HG03135 (cell line): ENCODE data around the gene LIMS2.

ENCODE experiments used
- ATAC-seq: cut with Tn5 transposase; IDR thresholded peaks from one replicate; pipeline ENCODE4 v1.9.1; 2021; ENCODE audit warnings: mild to moderate bottlenecking, moderate library complexity; ENCODE audit not compliant: unreplicated experiment

LIMS2 gene

GRCh38 chr2:127675331-127676261 lies at the start of gene LIMS2:
LIMS2 (minus strand) TSS chr2:127675530; CDS start chr2:127675024, 506 bp downstream.
- ATAC-seq: no peak

DNA sequence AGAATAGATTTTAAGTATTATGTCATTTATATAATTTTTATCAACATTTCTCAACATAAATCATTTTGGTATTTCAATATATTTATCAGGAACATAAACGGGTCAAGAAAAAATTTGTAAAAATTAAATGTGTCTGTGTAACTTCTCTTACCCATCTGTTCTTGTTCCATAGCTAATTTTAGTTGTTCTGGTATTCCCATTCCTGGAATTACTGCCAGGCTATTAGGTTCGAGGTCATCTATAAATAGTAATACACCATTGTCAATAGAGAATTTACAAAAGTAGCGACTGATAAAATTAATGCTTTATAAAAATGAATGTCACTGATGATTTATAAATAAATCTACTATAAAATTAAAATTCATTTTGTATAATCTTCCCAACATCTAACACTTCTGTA lies 47.5 kb upstream of the LIMS2 start:
- no peak for ATAC-seq

DNA sequence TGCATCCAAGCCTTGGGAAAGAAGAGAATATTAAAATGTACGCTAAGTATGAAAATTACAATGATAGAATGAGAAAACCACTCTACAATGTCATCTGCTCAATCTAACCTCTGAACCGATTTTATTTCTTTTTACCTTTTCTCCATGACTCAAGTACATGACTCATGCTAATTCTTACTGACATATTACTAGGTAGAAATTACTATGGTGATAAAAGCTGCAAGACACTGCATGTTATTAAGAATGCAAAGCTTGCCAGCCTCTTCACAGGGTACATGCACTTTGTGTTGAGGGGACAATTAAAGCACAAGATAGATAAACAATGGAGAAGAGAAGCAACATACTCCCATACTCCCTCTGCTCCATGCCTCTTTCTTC lies 46.6 kb upstream of the LIMS2 start:
- no peak for ATAC-seq

DNA sequence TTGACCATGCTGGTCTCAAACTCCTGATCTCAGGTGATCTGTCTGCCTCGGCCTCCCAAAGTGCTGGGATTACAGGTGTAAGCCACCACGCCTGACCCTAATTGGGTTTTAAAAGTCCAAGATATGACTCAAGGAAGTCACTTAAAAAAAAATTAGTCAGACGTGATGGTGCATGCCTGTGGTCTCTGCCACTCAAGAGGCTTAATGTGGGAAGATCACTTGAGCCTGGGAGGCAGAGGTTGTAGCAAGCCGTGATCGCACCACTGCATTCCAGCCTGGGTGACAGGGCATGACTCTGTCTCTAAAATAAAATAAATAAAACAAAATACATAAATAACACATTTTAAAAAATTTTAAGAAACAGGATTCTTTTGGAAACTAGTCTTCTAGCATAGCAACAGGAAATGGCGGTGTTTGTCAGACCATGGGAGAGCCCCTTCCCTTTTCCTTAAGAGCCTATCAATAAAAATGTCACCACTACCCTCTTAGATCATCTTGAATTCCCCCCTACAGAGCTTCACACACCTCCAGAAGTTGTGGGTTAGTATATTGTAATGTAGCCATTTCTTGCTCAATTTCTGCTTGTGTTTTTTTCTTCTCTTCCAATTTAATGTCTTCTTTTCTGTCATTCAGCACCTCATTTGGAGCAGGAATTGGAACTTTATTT lies 46.1 kb upstream of the LIMS2 start:
- ATAC-seq: no peak

DNA sequence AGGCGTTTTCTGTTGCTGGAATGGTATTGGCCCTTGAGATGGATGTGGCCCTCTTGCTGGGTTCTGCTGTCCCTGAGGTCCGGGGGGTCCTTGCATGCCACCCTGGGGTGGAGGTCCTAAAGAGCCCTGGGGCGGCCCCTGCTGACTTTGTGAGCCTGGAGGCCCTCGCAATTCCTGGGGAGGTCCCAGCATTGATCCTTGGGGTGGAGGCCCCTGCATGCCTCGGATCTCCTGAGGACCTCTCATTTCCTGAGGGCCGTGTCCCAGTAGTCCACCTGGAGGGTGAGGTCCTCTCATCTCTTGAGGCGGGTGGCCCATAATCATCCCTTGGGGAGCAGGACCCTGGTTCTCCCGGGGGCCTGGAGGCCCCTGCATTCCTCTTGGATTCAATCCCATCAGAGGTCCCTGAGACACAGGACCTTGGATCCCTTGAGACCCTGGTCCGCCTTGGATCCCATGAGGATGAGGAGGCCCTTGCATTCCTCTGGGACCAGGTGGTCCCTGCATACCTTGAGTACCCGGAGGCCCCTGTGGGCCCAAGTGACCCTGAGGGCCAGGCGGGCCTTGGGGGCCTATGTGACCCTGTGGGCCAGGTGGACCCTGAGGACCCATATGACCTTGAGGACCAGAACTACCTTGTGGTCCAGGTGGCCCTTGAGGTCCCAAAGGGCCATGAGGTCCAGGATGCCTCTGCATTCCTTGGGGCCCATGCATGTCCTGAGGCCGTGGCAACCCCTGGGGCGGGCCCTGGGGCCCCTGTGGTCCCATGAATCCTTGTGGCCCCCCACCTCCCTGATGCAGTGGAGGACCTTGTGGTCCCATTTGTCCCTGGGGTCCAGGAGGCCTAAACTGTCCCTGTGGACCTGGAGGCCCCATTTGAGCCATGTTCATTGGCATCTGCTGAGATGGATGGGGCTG lies 44.2 kb upstream of the LIMS2 start:
- ATAC-seq: no peak

DNA sequence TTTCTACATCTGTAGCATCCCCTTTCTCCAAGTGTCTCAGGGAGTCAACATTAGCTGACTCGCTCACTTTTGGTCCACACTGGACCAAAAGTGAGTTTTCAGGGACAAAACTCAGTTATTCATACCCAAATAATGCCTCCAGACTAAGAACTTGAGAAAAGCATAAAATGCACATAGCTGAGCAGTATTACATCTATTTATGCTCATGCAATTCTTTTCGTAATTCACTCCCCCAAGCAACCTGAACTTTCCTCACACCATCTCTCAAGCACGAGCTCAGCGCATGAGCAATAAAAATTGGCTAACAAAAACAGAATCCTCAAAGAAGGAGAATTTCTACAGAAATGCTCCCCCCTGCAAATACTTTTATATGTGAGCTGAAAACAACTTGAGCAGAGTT lies 42.9 kb upstream of the LIMS2 start:
- no peak for ATAC-seq

DNA sequence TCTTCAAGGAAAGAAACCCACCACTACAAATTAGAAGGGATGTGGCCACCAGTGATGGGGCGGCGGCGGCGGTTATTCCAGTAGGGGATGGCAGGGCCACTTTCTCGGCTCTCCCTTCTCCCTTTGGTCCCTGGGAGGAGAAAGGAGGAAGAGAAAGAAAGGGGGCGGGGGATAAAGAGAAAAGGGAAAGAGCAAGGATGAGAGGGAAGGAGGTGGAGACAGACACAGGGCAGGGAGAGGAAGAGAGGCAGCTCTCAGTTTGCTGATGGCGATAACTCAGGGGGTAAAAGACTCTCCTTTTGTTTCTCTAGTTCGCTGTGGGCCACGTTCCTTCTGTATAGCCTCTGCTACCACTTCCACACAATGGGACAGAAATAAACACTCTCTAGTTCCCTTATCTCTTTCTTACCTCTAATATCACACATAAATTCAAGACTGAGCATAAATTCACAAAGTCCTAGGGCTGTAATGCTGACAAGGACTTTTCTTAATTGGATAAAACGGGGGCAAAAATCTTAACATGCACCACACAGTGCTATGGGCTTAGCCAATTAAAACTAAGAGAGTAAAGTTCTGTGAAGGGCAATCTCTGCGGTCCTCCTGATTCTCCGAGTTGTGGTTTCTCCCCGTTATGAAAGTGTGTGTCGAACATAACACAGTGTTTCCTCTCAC lies 40.6 kb upstream of the LIMS2 start:
- no peak for ATAC-seq

DNA sequence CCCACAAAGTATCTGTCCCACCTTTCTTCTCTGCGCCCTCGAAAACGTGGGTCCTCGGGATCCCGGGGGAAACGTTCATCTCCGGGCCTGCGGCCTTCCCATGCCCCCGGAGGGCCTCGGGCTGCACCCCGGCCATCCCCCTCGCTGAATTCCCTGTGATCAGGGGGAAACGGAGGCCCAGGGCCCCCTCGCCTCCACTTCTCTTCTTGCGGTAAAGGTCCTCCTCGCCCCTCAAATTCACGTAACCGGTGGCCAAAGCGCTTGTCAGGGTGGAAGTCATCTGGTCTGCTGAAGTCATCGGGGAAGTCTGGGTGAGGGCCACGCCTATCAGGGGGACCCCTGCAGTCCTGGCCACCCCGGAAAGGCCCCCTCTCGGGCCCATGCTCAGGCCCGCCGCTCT lies 38.2 kb upstream of the LIMS2 start:
- no peak for ATAC-seq

DNA sequence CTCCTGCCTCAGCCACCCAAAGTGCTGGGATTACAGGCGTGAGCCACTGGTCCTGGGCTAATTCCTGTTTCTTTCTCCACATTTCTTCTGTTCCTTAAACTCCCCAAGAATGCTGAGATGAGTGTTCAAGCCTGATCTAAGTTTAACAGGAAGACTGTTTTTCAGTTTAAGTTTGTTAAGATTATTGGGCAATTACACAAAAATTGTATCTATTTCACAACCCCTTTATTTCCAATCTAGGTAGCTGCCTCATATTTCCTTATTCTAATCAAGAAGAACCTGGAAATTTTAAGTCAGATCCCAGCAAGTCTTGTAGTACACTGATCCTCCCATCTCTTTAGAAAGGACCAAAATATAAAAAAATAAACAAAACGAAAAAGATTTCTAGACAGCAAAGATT lies 37.7 kb upstream of the LIMS2 start:
- ATAC-seq: no peak

DNA sequence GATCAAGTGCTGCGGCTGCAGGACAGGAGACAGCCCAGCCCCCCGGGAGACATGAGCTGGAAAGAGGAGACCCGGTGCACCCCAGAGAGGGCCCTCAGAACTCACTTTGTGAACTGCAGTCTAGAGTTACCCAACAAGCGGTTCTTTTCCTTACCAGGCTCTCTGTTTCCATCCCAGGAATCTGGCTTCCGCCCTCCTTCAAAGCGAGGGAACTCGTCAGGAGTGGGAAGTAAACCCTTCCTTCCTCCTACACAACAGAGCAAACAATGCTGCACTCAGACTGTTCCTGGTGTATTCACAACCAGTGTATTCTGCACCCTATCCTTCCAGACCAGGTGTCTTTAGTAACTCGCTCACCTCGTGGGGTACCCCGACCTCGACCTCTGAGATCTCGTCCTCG lies 34.0 kb upstream of the LIMS2 start:
- ATAC-seq: no peak

- ATAC-seq: no peak
Measured at GRCh38 chr2:127707890-127708648, 32.7 kb upstream of the LIMS2 start.

DNA sequence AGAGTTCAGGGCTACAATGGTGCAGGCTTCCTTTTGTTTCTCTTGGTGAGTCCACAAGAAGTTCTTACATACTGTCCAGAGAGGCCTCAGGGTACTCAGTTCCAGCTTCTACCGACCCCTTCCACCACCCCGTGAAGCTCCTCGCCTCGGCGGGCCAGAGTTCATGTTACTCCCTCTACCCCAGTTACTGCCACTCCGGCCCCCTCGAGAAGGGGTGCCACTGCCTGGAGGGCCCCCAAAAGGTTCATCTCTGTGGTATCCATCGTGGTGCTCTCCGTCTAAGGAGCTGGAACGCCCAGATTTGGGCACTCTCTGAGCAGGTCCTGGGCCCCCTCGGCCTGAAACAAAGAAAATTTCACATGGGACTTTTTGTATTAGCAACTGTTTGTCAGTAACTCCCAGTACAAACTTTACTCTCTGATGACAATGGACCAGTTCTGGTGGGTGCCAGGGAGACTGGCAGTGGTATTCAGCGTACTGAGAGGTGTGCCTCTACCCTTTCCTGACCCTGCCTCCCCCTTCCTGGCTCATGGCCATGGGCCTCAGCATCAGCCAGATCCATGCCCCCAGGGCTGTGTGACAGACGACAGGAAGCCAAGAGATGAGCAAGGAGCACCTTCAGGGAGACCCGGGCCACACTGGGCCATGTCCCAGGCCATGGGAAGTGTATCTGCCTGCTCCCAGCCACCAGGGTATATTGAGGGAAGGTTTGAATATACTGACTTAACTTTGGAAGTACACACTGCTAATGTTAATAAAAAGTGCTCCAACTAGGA lies 31.1 kb upstream of the LIMS2 start:
- no peak for ATAC-seq

DNA sequence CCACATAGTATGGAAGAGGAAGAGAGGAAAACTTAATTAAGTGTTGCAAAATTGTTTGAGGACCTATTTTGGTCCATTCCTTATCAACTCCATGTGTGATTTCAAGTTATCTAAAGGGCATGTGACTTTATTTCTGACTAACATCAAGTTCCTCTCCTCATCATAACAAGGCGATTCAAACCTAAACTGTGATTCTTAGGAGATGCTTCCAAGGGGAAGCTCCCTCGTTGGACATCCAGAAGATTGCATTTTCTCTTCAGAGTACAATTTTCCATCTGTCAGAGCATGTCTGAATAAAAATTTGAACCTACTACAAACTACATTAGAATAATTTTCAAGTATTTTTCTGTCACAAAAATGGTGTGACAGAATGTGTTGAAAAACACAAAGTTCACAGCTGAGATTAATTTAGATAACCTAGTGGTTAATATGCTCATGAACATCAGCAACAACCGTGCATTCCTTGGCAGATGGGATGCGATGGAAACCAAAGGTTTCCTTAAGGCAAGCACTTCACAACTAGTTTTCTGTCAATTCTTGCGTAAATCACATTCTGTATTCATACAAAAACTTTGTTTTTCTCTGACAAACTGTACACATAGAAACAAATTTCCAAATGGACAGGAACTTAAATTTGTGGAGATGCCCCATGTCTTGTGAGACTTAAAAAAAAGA lies 30.2 kb upstream of the LIMS2 start:
- no peak for ATAC-seq

DNA sequence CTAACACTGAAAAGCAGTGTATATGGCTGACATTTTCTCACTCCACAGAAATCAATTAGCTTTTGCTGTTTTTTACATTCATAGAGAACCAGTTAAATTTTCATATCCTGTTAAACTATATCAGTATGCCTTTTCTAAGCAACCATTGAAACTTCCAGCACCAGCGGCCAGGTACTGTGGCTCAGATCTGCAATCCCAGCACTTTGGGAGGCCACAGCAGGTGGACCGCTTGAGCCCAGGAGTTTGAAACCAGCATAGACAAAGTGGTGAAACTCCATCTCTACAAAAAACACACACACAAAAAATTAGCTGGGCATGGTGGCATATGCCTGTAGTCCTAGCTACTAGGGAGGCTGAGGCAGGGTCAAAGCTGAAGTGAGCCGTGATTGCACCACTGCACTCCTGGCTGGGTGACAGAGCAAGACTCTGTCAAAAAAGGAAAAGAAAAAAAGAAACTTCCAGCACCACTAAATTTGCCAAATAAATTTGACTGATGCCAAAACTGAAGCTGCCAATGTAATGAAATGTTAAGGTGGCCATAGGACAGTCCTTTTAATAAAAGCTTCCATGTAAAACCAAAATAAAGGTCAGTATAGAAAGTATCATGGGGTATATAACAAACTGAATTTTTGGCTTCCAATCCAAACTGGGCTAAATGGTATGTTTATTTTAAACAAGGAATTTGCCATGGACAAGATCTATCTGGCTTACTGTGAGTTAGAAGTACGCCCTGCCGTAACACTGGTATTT lies 29.5 kb upstream of the LIMS2 start:
- no peak for ATAC-seq

- ATAC-seq: no peak
Measured at GRCh38 chr2:127703282-127703681, 28.0 kb upstream of the LIMS2 start.

DNA sequence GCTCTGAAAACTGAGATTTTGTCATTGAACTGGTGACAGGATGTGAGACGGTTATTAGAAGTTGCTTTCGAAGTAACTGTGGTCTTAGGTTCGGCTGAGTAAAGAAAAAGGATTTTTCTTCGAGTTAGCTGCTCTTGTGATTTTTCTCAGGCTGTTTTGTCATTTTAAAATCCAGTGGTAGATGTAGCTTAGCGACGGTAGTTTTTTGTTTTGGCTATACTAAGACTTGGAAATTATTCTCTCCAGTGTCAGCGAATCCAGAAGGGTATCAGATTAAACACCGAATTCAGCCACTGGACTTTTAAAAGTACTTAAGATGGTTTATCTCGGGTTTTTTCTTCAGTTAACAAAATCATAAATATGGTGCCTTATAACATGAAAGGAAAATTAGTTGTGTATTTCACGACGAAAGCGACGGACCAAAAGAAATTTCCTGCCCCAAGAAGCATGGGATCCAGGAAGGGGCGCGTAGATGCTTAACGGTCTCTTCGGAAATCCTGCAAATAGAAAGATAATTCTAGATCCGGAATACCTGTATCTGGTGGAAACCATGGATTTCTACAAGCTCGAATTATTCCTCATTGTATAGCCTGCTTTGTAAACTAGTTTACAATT lies 27.2 kb upstream of the LIMS2 start:
- no peak for ATAC-seq

DNA sequence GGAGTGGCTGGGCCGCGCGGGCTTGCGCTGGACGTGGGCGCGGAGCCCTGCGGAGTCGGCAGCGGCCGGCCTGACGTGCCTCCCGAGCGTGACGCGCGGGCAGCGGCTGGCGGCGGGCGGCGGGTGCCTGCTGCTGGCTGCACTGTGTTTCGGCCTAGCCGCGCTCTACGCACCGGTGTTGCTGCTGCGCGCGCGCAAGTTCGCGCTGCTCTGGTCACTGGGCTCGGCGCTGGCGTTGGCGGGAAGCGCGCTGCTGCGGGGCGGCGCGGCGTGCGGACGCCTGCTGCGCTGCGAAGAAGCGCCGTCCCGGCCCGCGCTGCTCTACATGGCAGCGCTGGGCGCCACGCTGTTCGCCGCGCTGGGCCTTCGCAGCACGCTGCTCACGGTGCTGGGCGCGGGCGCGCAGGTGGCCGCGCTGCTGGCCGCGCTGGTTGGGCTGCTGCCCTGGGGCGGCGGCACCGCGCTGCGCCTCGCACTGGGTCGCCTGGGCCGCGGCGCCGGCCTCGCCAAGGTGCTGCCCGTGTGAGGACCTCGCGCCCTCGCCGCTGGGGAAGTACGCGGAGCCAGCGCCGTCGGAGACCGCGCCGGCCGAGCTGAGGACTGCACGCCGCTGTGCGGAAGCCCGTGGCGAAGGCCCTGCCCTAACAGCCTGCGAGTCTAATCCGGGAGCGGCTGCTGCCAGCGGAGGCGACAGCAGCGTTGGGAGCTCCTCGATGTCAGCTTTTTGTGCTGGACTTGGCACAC lies 26.5 kb upstream of the LIMS2 start:
- ATAC-seq: peak; percentile 60
